PC-9 (cell line): ENCODE measurements around the gene DNAH2.
A peak's percentile ranks its signal among the peaks of the same experiment; 100 is the strongest.

Source experiments
- EZH2 ChIP-seq: fragments of 200-600 bp; sonication (generic); IDR thresholded peaks from 2 replicates; pipeline ENCODE4 v1.8.0; 2017; ENCODE audit warnings: antibody characterized with exemption, low read depth
- TF ChIP-seq, protein P1 (sequence below): fragments of 200-600 bp; sonication (generic); conservative IDR thresholded peaks from 2 replicates; pipeline ENCODE4 v1.6.1; 2017; ENCODE audit warnings: mixed run types, antibody characterized with exemption, mild to moderate bottlenecking, moderate library complexity

DNA sequence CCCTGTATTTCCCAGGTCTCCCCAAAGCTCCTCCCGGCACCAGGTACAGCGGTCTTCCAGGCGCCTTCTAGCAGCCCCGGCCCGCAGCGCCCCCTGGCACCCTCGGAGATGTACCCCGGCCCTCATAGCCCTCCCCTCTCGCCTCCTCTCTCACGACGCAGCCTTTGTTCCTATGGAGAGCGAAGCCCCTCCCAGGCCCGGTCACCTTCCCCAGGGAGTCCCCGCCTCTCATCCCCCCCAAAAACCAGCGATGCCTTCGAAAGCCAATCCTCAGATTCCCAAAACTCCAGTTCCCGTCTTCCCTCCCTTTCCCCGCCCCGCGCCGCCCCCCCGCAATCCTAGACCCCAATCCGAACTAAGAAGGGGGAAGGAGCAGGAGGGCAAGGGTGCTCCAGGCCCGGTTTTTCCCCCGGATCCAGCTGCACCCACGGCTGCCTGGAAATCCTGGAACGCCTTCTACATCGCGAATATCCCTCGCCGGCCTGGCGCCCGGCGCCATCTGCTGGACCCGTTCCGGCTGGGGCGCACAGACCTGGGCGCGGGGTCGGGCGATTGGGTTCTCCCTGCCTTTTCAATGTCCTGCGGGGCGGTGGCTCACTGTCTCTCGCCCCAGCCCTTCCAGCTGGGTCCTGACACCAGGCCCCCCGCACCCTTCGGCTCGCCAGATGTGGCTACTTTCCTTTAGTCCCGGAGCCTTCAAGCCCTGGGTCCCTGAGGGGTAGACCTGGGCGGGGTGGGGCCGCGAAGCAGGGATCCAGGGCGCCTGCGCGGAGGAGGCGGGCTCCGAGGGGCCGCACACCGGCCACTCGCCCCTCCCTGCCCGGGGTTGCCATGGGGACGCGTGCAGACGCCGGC, at the start of gene DNAH2:
- TF ChIP-seq, protein P1, sequence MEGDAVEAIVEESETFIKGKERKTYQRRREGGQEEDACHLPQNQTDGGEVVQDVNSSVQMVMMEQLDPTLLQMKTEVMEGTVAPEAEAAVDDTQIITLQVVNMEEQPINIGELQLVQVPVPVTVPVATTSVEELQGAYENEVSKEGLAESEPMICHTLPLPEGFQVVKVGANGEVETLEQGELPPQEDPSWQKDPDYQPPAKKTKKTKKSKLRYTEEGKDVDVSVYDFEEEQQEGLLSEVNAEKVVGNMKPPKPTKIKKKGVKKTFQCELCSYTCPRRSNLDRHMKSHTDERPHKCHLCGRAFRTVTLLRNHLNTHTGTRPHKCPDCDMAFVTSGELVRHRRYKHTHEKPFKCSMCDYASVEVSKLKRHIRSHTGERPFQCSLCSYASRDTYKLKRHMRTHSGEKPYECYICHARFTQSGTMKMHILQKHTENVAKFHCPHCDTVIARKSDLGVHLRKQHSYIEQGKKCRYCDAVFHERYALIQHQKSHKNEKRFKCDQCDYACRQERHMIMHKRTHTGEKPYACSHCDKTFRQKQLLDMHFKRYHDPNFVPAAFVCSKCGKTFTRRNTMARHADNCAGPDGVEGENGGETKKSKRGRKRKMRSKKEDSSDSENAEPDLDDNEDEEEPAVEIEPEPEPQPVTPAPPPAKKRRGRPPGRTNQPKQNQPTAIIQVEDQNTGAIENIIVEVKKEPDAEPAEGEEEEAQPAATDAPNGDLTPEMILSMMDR: peak; percentile 50
- no peak for TF ChIP-seq EZH2
